Measurements from ENCODE around the gene SMARCAL1.

DNA sequence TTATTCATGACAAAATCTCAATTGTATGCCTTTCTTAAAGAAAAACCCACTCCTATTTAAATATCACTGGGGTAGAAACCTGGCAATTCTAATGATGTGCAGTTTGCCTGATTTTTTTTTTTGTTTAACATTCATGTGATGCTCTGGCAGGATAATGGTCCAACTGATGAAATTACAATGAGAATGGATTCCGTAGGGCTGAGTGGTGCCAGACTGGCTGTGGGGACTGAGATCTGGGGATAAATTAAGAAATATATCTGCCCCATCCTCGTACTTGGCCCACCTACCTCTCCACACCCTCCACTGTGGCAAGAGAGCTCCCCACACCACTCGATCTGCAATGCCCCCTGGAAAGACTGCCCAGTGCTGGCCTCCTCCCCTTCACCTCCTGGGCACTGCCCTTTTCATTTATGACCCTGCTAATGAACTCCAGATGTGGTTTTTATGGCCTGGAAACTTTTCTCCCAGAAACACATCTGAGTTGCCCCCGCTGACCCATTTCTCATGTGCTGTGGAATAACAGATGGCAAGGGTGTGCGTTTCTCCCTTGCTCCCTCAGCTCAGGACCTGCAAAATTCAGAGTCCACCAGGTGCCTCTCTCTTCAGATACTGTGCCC lies 53.4 kb downstream of the SMARCAL1 start:
- TF ChIP-seq CTCF (IDR thresholded peaks at IDR 0.05) (no peak), POLR2A (IDR thresholded peaks at IDR 0.05) (no peak)

Measured in right lobe of liver (tissue), 4 donors.